ENCODE results near the gene ADGRB3.

The ADGRB3 gene

DNA sequence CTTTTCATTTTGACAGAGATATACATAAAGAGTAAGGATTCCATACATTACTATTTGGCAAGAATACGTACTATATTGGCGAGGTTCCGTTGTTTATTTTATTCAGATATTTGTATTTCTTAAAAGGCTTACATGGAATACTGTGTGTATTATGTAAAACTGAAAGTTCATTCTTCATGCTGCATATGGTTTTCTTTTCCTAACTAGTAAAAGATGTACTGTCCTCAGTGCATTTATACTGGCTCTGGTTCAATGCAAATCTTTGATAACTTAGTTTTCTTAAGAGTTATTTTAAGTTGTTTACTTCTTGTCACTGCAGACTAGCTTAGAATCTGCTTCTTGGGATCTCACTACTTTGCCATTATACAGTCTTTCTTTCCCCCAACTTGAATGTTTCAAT is 42.0 kb downstream of the ADGRB3 start:
- DNase-seq: no peak
- Mint-ChIP-seq H3K27ac (no peak overlapping the region), H3K4me1 (no peaks in the 10 kb centered on the region), H3K9me3 (no peaks in the 10 kb centered on the region), H3K36me3 (ENCODE audit: low read depth) (no peaks in the 10 kb centered on the region), H3K27me3 (ENCODE audit: low read depth, poor library complexity) (no peaks in the 10 kb centered on the region), H3K4me3 (no peak overlapping the region)
- TF ChIP-seq, protein P1, sequence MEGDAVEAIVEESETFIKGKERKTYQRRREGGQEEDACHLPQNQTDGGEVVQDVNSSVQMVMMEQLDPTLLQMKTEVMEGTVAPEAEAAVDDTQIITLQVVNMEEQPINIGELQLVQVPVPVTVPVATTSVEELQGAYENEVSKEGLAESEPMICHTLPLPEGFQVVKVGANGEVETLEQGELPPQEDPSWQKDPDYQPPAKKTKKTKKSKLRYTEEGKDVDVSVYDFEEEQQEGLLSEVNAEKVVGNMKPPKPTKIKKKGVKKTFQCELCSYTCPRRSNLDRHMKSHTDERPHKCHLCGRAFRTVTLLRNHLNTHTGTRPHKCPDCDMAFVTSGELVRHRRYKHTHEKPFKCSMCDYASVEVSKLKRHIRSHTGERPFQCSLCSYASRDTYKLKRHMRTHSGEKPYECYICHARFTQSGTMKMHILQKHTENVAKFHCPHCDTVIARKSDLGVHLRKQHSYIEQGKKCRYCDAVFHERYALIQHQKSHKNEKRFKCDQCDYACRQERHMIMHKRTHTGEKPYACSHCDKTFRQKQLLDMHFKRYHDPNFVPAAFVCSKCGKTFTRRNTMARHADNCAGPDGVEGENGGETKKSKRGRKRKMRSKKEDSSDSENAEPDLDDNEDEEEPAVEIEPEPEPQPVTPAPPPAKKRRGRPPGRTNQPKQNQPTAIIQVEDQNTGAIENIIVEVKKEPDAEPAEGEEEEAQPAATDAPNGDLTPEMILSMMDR (IDR thresholded peaks at IDR 0.05): no peak

DNA sequence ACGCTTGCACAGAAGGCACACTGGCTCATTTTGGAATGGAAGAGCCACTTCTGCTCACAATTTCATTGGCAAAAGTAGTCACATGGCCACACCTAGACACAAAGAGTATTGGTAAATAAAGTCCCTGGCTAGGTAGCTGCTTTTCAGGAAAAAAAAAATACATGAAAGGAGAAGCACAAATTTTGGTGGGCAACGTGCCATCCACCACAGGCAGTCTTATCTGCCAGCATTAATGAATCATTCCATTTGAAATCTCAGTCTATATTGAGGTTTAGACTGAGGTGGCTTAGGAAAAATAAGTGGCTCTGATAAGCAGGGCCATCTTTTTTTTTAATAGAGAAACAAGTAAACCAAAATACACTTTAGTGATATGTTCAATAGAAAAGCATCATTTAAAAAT is 44.3 kb downstream of the ADGRB3 start:
- DNase-seq: no peak
- TF ChIP-seq, protein P1 (IDR thresholded peaks at IDR 0.05): no peak
- H3K27me3 Mint-ChIP-seq (ENCODE audit: low read depth, poor library complexity): no peaks in the 10 kb centered on the region
- no peak overlapping the region for H3K4me3 Mint-ChIP-seq
- H3K27ac Mint-ChIP-seq: no peak overlapping the region
- no peaks in the 10 kb centered on the region for H3K36me3 Mint-ChIP-seq (ENCODE audit: low read depth)
- no peaks in the 10 kb centered on the region for H3K4me1 Mint-ChIP-seq
- H3K9me3 Mint-ChIP-seq: no peaks in the 10 kb centered on the region

DNA sequence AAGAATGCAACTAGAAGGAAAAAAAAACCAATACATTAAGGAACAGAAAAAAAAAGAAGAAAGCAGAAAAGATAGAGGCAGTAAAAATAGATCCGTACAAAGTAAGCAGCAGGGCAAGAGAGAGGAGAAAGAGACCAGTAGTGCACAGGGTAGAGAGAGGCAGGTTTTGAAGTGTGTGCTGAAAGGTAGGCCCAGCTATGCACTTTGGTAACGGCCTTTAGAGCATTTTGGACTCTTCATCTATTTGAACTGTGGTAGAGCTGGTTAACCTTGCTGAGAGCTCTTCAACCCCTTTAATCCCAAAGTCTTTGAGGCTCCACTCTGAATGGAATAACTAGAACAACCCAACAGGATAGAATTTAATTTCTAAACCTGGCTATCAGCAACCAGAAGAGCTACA is 45.2 kb downstream of the ADGRB3 start:
- peaks cover 2% of the 10 kb centered on the region for H3K27me3 Mint-ChIP-seq (ENCODE audit: low read depth, poor library complexity)
- H3K4me3 Mint-ChIP-seq: no peak overlapping the region
- TF ChIP-seq, protein P1 (IDR thresholded peaks at IDR 0.05): no peak
- no peaks in the 10 kb centered on the region for H3K4me1 Mint-ChIP-seq
- no peaks in the 10 kb centered on the region for H3K36me3 Mint-ChIP-seq (ENCODE audit: low read depth)
- H3K9me3 Mint-ChIP-seq: no peaks in the 10 kb centered on the region
- no peak overlapping the region for H3K27ac Mint-ChIP-seq
- no peak for DNase-seq

DNA sequence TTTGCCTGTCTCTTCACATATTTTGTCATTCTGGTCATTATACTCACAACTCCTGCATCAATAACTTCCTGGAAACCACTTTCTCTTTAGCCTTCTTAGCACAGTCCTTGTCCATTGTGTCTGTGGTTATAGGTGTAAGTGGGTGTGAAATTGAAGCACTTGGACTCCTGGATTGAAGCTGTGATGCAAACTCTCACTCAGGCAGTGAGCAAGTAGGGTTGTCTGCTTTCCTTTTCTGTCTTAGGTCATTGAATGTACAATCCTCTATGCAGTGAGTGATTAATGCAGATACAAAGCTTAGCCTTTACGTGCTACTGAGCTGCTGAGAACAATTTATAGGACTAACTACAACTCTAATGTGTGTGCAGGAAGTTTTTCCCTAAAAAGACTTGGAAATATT is 54.8 kb downstream of the ADGRB3 start:
- Mint-ChIP-seq H3K4me3 (no peak overlapping the region), H3K27me3 (ENCODE audit: low read depth, poor library complexity) (peaks cover 5% of the 10 kb centered on the region), H3K4me1 (no peaks in the 10 kb centered on the region), H3K36me3 (ENCODE audit: low read depth) (no peaks in the 10 kb centered on the region), H3K27ac (no peak overlapping the region), H3K9me3 (no peaks in the 10 kb centered on the region)
- TF ChIP-seq, protein P1 (IDR thresholded peaks at IDR 0.05): no peak
- DNase-seq: no peak

DNA sequence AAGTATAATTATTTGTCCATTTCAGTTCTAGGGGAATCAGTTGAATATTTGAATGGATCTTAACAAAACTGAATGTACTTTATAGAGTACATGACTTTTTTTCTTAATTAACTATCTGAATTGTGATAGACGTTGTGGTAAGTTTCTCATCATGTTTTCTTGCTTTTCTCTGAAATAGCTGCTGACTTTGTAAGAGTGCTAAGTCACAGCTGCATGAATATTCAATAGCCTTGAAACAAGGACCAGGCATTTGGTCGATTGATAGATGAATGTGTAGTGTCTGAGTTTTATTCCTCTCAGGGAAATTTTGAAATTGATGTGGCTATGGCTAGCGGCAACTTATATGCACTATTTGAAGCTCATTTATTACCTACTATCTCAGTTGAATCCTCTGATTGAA is 56.0 kb downstream of the ADGRB3 start:
- Mint-ChIP-seq H3K4me1 (no peaks in the 10 kb centered on the region), H3K36me3 (ENCODE audit: low read depth) (no peaks in the 10 kb centered on the region), H3K27me3 (ENCODE audit: low read depth, poor library complexity) (no peaks in the 10 kb centered on the region), H3K9me3 (no peaks in the 10 kb centered on the region), H3K4me3 (no peak overlapping the region), H3K27ac (no peak overlapping the region)
- DNase-seq: no peak
- TF ChIP-seq, protein P1 (IDR thresholded peaks at IDR 0.05): no peak

DNA sequence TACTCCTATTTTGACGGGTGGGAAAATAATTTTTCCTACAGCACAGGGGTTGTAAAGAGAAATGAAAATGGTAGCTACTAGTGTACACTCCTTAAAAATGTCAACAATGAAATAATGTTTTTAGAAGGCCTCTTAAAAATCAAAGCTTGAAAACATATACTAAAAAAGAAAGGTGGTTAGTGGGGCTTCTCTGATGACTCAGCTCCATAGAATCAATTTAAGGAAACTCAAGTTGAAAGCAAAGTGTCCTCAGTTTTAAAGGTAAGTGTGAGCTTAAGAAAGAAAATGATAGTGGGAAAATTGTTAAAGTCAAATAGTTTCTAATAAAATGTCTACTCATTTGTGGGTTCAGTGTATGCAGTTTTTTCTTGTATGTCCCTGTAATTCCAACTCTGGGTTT is 58.2 kb downstream of the ADGRB3 start:
- H3K36me3 Mint-ChIP-seq (ENCODE audit: low read depth): no peaks in the 10 kb centered on the region
- TF ChIP-seq, protein P1 (IDR thresholded peaks at IDR 0.05): no peak
- H3K27ac Mint-ChIP-seq: no peak overlapping the region
- DNase-seq: no peak
- H3K27me3 Mint-ChIP-seq (ENCODE audit: low read depth, poor library complexity): no peaks in the 10 kb centered on the region
- H3K9me3 Mint-ChIP-seq: no peaks in the 10 kb centered on the region
- H3K4me1 Mint-ChIP-seq: no peaks in the 10 kb centered on the region
- no peak overlapping the region for H3K4me3 Mint-ChIP-seq
